ENCODE measurements around the gene SPRED1.
"Not testable (repeated sequence)": the region's sequence is repeated elsewhere in the genome, so short reads cannot be mapped to it uniquely, and the experiment has no call there.

The SPRED1 gene

GRCh38 chr15:38237021-38237420 lies 15.6 kb upstream of the SPRED1 start:
- DNase-seq: not testable (repeated sequence)

- no peak for DNase-seq
These were observed 14.3 kb upstream of the SPRED1 start for GRCh38 chr15:38238311-38238710.

- DNase-seq: no peak
These were observed 10.6 kb upstream of the SPRED1 start for GRCh38 chr15:38242055-38242454.

DNA sequence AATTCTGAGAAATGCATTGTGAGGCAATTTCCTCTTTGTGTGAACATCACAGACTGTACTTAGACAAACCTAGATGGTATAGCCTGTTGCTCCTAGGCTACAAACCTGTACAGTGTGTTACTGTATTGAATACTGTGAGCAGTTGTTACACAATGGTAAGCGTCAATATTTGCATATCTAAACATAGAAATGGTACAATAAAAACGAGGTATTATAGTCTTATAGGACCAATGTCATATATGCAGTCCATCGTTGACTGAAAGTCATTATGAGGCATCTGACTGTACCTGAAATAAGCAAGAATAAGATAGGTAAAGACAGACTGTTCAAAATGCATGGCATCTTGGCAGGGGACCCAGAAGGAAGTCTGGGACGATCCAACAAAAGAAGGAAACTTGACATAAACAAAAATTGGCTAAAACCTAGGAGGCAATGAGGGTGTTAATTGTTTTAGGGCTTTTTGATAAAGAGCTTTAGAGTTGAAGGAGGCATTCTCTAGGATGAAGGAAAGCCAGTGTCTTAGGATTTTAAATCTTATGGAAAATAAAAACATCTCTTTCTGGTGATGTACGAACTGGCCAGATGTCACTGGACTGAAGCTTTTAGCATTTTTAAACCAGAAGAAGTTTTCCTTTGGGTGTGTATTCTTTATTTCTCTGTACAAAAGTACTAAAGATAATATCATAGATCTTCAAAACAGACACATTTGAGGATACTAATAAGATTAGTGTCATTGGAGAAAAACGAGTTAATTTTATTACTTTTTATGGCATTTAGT lies 9.2 kb upstream of the SPRED1 start:
- peak; percentile 79 for DNase-seq

GRCh38 chr15:38247336-38247735 lies 5.3 kb upstream of the SPRED1 start:
- no peak for DNase-seq

GRCh38 chr15:38253351-38253781 lies 730 bp downstream of the SPRED1 start:
- no peak for DNase-seq

DNA sequence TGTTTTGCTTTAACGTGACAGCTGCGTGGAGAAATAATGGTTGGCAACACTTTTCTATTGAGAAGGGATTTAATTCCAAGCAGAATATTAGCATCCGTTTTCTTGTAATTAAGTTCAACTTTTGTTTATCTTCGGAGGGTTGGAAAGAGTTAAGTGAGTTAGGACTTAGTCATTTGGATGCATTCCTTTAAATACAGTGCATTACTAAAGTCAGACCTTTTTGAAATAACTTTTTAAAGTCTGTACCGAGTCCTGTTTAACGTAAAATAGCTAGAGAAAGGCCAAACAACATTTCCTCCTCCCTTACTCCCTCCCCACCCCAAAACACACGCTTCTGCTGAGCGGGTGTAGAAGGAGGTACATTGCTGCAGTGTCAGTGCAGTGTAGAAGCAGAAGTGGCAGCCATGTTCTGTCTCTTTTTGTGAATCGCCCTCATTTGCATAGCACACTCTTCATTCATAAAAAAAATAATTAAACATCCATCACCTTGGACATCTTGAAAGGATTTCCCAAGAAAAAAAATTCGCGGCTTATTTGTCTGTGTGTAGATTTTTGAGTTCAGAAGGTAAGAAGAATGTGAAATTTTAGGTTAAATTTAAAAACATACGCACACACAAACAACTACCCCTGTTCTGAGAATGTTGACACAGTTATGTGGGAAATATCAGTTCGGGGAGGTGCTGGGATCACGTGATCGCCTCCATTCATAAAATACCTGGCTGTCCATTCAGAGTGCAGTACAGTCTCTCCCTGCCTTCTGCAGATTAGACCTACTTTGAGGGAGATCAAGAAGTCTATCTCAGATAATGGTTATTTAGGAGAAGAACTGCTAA lies 1.6 kb downstream of the SPRED1 start:
- peak; percentile 77 for DNase-seq

DNA sequence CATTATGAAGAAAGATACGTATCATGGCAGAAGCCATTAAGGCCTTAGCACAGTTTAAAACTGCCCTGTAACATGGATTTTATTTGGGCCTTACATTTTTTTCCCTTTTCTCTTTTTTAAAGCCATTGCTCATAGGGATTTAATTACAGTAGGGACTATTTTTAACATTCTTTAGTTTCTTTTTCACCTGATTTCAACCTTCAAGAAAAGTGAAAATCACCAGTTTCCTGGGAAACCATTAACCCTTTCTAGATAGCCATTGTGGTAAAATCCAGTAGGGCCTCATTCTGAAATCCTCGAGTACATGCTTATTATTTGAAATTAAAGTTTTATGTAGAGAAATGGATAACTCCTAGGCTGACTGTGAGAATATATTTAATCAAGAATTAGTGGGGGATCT lies 3.1 kb downstream of the SPRED1 start:
- DNase-seq: no peak

GRCh38 chr15:38257676-38258075 lies 5.0 kb downstream of the SPRED1 start:
- DNase-seq: no peak

GRCh38 chr15:38259134-38259533 lies 6.5 kb downstream of the SPRED1 start:
- no peak for DNase-seq

DNA sequence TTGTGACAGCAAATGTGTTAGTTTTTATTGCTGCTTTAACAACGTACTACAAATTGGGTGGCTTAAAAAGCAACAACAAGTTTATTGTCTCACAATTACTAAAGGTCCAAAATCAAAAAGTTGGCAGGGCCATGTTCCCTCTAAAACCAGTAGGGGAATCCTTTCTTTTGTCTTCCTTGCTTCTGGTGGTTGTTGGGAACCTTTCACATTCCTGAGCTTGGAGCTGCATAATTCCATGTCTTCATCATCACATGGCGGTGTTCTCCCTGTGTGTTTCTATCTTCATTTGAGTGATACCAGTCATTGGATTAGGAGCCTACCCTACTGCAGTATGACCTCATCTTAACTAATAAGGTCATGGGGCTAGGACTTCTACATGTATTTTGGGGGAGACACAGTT lies 7.4 kb downstream of the SPRED1 start:
- no peak for DNase-seq

- DNase-seq: no peak
These were observed 10.6 kb downstream of the SPRED1 start for GRCh38 chr15:38263251-38263650.

DNA sequence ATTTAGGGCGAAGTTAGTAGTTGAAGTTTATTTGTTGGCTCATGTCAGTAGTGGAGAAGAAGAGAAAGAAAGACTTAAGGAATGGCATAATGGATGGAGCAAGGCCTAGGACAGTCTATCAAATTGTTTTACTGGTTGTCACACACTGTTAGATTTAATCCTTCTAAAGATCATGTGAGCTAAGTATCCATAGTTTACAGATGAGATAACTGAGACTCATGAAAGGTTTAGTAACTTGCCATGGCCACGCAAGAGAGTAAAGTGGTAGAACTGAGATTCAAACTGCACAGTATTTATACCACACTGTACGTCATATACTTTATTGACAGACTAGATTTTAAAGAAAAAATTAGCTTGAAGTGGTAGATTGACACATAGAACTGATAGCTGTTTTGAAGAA lies 11.4 kb downstream of the SPRED1 start:
- DNase-seq: no peak

- DNase-seq: no peak
These were observed 13.8 kb downstream of the SPRED1 start for GRCh38 chr15:38266247-38266986.

DNA sequence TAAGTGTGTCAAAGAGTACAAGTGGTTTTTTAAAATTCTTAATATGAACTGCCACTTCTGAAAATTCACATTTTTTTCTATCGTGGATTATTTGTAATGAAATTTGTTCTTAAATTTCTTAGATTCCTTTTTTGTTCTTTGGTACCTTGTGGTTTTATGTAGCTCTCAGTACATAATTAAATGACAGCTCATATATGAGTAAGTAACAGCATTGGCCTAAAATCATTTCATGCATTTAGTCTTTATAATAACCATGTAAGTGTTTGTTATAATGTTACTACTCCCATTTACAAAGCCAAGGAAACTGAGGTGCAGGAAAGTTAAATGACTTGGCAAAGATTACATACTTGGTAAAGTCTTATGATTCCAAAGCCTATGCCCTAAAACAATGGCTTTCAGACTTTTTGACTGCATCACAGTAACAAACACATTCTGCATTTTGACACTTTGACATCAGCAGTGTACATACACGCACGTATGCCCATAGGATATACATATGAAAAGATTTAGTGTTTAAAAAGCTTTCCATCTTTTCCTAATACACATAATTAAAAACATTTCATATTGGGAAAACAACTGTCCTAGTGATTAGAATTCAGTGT lies 14.9 kb downstream of the SPRED1 start:
- no peak for DNase-seq

- no peak for DNase-seq
These were observed 18.5 kb downstream of the SPRED1 start for GRCh38 chr15:38271144-38271543.

DNA sequence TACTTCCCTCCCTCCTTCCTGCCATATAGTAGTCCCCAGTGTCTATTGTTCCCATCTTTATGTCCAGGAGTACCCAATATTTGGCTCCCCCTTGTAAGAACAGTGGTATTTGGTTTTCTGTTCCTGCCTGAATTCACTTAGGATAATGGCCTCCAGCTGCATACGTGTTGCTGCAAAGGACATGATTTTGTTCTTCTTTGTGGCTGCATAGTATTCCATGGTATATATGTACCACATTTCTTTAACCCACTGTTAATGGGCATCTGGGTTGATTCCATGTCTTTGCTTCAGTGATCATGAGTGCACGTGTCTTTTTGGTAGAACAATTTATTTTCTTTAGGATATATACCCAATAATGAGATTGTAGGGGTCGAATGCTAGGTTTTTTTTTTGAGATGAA lies 19.3 kb downstream of the SPRED1 start:
- no peak for DNase-seq

- not testable (repeated sequence) for DNase-seq
These were observed 19.8 kb downstream of the SPRED1 start for GRCh38 chr15:38272431-38272830.

- DNase-seq: no peak
These were observed 21.5 kb downstream of the SPRED1 start for GRCh38 chr15:38274135-38274534.

DNA sequence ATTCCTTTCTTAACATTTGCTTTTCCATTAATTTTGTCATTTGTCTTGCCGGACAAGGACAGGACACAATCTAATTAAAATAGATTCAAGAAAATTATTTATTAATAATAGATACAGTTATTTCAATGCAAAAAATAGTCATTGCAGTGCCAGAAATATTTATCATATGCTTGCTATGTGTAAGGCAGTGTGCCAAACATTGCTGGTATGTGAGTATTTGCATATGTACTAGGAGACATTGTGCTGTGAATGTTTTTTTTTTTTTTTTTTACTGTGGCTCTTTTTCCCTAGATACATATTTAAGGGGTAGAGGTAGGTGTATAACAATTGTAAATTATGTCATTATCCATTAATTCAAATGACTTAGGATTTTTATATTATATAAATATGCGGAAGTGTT lies 23.3 kb downstream of the SPRED1 start:
- DNase-seq: peak; percentile 58

- DNase-seq: not testable (repeated sequence)
These were observed 24.6 kb downstream of the SPRED1 start for GRCh38 chr15:38277281-38277680.

- DNase-seq: no peak
These were observed 28.4 kb downstream of the SPRED1 start for GRCh38 chr15:38281031-38281430.

- no peak for DNase-seq
These were observed 30.4 kb downstream of the SPRED1 start for GRCh38 chr15:38283010-38283409.

Measured in NCI-H526 treated with DMSO at 0.1 percent for 48 hours (cell line).